PC-9 (cell line): ENCODE data around the gene CNTN5. TPM values are rescaled to one million over a fixed set of nuclear protein-coding genes. Genes with fewer than 3 reads are reported as not detected.

Experiments
- BruUV-seq: library from RNA; stranded (reverse); fragments of 400-500 nt; replicated peaks from 2 replicates; lab custom pipeline; 2021; lab: Mats Ljungman, UMichigan
- CTCF ChIA-PET: fragments of 300-600 bp; sonication (Branson Sonifier 250); formaldehyde crosslinking; loops from one replicate; lab custom pipeline; 2022; ENCODE audit warnings: antibody characterized with exemption; lab: Charles Lee
- POLR2A ChIA-PET: fragments of 300-600 bp; sonication (Branson Sonifier 250); formaldehyde crosslinking; loops from one replicate; lab custom pipeline; 2022; ENCODE audit warnings: antibody characterized with exemption; ENCODE audit not compliant: unreplicated experiment; lab: Charles Lee
- DNase-seq, 2 experiments: peaks; one replicate each; pipeline versions ENCODE4 v3.0.0 to v3.0.0-alpha.2; 2015 to 2022; ENCODE audit warnings: mixed read lengths in 1 of 2
- H2AFZ ChIP-seq: fragments of 200-600 bp; sonication (generic); 2 replicates; pipeline ENCODE4 v1.8.1; 2017; ENCODE audit warnings: antibody characterized with exemption
- H3F3A ChIP-seq: fragments of 200-600 bp; sonication (generic); 2 replicates; pipeline ENCODE4 v1.8.1; 2017; ENCODE audit warnings: antibody characterized with exemption, mild to moderate bottlenecking, low read depth; ENCODE audit not compliant: insufficient read depth
- H3K27ac ChIP-seq: fragments of 200-600 bp; sonication (generic); 2 replicates; pipeline ENCODE4 v1.6.1; 2016; ENCODE audit warnings: mixed run types
- H3K27me3 ChIP-seq: fragments of 200-600 bp; sonication (generic); 2 replicates; pipeline ENCODE4 v1.6.1; 2016; ENCODE audit warnings: low read depth, mixed run types; ENCODE audit not compliant: insufficient read depth
- H3K36me3 ChIP-seq: fragments of 200-600 bp; sonication (generic); 2 replicates; pipeline ENCODE4 v1.6.1; 2016; ENCODE audit warnings: low read depth, mixed run types
- H3K4me1 ChIP-seq: fragments of 200-600 bp; sonication (generic); replicated peaks from 2 replicates; pipeline ENCODE4 v1.6.1; 2016; ENCODE audit warnings: mixed run types; ENCODE audit not compliant: insufficient read depth
- H3K4me2 ChIP-seq: fragments of 200-600 bp; sonication (generic); 2 replicates; pipeline ENCODE4 v1.6.1; 2017; ENCODE audit warnings: mixed run types
- H3K4me3 ChIP-seq: fragments of 200-600 bp; sonication (generic); 2 replicates; pipeline ENCODE4 v1.6.1; 2016; ENCODE audit warnings: mixed run types
- H3K79me2 ChIP-seq: fragments of 200-600 bp; sonication (generic); 2 replicates; pipeline ENCODE4 v1.6.1; 2017; ENCODE audit warnings: low read depth, mixed run types
- H3K9me2 ChIP-seq: fragments of 200-600 bp; sonication (generic); 2 replicates; pipeline ENCODE4 v1.8.1; 2017; ENCODE audit warnings: mild to moderate bottlenecking; ENCODE audit not compliant: insufficient read depth
- H3K9me3 ChIP-seq: fragments of 200-600 bp; sonication (generic); 2 replicates; pipeline ENCODE4 v1.8.1; 2016; ENCODE audit warnings: low read depth; ENCODE audit not compliant: insufficient read depth
- H4K20me1 ChIP-seq: fragments of 200-600 bp; sonication (generic); 2 replicates; pipeline ENCODE4 v1.8.1; 2017; ENCODE audit not compliant: insufficient read depth
- EZH2 ChIP-seq: fragments of 200-600 bp; sonication (generic); IDR thresholded peaks from 2 replicates; pipeline ENCODE4 v1.8.0; 2017; ENCODE audit warnings: antibody characterized with exemption, low read depth
- intact Hi-C: fragments of 100-400 bp; cut with micrococcal nuclease; formaldehyde crosslinking; loops from one replicate; pipeline ENCODE4 v1.10.0; 2022; ENCODE audit not compliant: unreplicated experiment
- total RNA-seq: library from RNA; stranded (reverse); gene quantifications from 2 replicates; pipeline ENCODE4 v1.2.3, GENCODE V29; 2021
- TF ChIP-seq, protein P1 (sequence below): fragments of 200-600 bp; sonication (generic); conservative IDR thresholded peaks from 2 replicates; pipeline ENCODE4 v1.6.1; 2017; ENCODE audit warnings: mixed run types, antibody characterized with exemption, mild to moderate bottlenecking, moderate library complexity

Gene CNTN5
- total RNA-seq, 1 experiment from 2014 or later, result not detected

DNA sequence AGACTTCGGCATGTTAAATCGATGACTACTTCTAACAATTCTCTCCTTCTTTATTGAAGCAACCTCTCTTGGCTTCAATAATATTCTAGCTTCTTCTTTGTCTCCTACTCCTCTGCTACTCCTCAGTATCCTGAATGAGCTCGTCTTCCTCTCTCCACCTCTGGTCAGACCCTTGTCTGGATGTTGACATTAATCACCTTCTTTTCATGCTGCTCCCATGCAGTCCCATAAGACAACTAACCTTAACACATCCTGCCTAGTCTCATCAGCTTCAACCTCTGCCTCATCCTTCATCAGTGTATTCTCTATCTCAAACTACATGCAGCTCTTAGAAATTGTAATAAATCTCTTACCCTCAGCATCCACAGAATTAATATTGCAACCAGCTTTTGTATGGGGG lies 695.6 kb downstream of the CNTN5 start:
- no peak for DNase-seq
- ChIA-PET CTCF (no interaction called here), POLR2A (no interaction called here)
- Histone ChIP-seq H3K27me3 (no peaks in the 10 kb centered on the region), H4K20me1 (no peaks in the 10 kb centered on the region), H3K4me3 (no peak overlapping the region), H3K4me2 (no peak overlapping the region), H3K27ac (no peak overlapping the region), H3K9me3 (no peaks in the 10 kb centered on the region), H3K79me2 (no peaks in the 10 kb centered on the region), H3F3A (no peaks in the 10 kb centered on the region), H2AFZ (no peak overlapping the region), H3K9me2 (no peaks in the 10 kb centered on the region), H3K36me3 (no peaks in the 10 kb centered on the region), H3K4me1 (no peaks in the 10 kb centered on the region)
- intact Hi-C loops, result no loop called here
- TF ChIP-seq, protein P1, sequence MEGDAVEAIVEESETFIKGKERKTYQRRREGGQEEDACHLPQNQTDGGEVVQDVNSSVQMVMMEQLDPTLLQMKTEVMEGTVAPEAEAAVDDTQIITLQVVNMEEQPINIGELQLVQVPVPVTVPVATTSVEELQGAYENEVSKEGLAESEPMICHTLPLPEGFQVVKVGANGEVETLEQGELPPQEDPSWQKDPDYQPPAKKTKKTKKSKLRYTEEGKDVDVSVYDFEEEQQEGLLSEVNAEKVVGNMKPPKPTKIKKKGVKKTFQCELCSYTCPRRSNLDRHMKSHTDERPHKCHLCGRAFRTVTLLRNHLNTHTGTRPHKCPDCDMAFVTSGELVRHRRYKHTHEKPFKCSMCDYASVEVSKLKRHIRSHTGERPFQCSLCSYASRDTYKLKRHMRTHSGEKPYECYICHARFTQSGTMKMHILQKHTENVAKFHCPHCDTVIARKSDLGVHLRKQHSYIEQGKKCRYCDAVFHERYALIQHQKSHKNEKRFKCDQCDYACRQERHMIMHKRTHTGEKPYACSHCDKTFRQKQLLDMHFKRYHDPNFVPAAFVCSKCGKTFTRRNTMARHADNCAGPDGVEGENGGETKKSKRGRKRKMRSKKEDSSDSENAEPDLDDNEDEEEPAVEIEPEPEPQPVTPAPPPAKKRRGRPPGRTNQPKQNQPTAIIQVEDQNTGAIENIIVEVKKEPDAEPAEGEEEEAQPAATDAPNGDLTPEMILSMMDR, result no peak
- no peak for TF ChIP-seq EZH2
- no TSS peak for BruUV-seq

DNA sequence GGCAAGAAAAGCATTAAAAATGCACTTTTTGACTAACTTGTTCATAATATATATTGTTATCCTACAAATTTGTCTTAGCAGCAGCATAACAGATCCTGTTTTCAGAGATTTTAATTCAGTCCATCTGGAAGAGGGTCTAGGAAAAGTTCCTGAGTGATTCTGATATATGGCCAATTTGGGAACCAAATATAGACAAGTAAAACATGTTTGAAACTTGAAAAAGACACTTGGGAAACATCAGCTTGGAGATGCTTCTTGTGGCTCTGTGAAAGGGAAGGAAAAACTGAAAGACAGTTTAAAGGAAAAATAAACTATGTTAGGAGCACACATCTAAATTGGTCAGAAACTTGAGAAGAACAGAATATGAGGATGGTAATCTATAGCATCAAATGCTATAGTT lies 697.5 kb downstream of the CNTN5 start:
- intact Hi-C loops, result no loop called here
- Histone ChIP-seq H3K79me2 (no peaks in the 10 kb centered on the region), H3F3A (no peaks in the 10 kb centered on the region), H3K36me3 (no peaks in the 10 kb centered on the region), H3K27me3 (no peaks in the 10 kb centered on the region), H3K4me3 (no peak overlapping the region), H3K4me2 (no peak overlapping the region), H3K27ac (no peak overlapping the region), H4K20me1 (no peaks in the 10 kb centered on the region), H3K9me3 (no peaks in the 10 kb centered on the region), H3K4me1 (no peaks in the 10 kb centered on the region), H2AFZ (no peak overlapping the region), H3K9me2 (no peaks in the 10 kb centered on the region)
- CTCF ChIA-PET, result no interaction called here
- TF ChIP-seq, protein P1, result no peak
- no peak for TF ChIP-seq EZH2
- POLR2A ChIA-PET, result no interaction called here
- DNase-seq, result no peak
- BruUV-seq, result no TSS peak

GRCh38 chr11:99739464-99740089 lies 718.8 kb downstream of the CNTN5 start:
- Histone ChIP-seq H3K4me3 (no peak overlapping the region), H3F3A (no peaks in the 10 kb centered on the region), H3K9me3 (no peaks in the 10 kb centered on the region), H3K27me3 (no peaks in the 10 kb centered on the region), H3K79me2 (no peaks in the 10 kb centered on the region), H3K9me2 (no peaks in the 10 kb centered on the region), H3K27ac (no peak overlapping the region), H3K4me2 (no peak overlapping the region), H3K4me1 (no peaks in the 10 kb centered on the region), H2AFZ (no peak overlapping the region), H3K36me3 (no peaks in the 10 kb centered on the region), H4K20me1 (no peaks in the 10 kb centered on the region)
- POLR2A ChIA-PET, result no interaction called here
- CTCF ChIA-PET, result no interaction called here
- DNase-seq, result peak in 1 of 2 experiments; percentile 3
- BruUV-seq, result no TSS peak
- intact Hi-C loops, result loop anchor here (2.0 kb wide), 1 partner anchor 719 kb away; the partner anchor contains the start of gene CNTN5
- TF ChIP-seq, protein P1, result peak; percentile 81
- TF ChIP-seq EZH2, result no peak
